Measurements from ENCODE around the gene PRKCE. TPM values are rescaled to one million over a fixed set of nuclear protein-coding genes. Genes with fewer than 3 reads are reported as not detected.

PRKCE gene
- total and polyA plus RNA-seq, 3 donors from 2014 or later: 27.4 to 35.8 (median 33.1) TPM

DNA sequence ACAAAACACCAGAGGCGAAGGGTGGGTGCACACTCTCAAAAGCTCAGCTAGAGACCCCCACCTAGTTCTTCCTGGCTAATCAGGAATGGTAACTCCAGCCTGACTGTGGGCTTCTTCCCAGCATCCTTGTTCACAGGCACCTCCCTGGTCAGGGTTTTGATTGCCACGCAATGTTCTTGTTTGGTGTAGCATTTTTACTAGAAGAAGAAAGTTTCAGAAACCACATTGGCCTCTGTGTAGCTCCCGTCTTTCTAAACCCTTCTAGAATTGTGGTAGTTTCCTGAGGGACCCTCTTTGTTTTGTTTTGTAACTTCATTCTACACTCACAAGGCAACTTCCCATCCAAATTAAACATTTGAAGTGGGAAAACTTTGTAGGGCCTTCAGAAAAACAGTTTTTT lies 391.2 kb downstream of the PRKCE start:
- intact Hi-C loops (cut with DNase I; ENCODE audit: low total_unique reads): no loop called here
- no peak for TF ChIP-seq POLR2A (IDR thresholded peaks at IDR 0.05)
- TF ChIP-seq, protein P1, sequence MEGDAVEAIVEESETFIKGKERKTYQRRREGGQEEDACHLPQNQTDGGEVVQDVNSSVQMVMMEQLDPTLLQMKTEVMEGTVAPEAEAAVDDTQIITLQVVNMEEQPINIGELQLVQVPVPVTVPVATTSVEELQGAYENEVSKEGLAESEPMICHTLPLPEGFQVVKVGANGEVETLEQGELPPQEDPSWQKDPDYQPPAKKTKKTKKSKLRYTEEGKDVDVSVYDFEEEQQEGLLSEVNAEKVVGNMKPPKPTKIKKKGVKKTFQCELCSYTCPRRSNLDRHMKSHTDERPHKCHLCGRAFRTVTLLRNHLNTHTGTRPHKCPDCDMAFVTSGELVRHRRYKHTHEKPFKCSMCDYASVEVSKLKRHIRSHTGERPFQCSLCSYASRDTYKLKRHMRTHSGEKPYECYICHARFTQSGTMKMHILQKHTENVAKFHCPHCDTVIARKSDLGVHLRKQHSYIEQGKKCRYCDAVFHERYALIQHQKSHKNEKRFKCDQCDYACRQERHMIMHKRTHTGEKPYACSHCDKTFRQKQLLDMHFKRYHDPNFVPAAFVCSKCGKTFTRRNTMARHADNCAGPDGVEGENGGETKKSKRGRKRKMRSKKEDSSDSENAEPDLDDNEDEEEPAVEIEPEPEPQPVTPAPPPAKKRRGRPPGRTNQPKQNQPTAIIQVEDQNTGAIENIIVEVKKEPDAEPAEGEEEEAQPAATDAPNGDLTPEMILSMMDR (IDR thresholded peaks at IDR 0.05): no peak
- Histone ChIP-seq H3K36me3 (ENCODE audit: low read depth, missing control alignments) (no peaks in the 10 kb centered on the region), H3K27ac (no peak overlapping the region), H3K27me3 (no peaks in the 10 kb centered on the region), H3K4me3 (no peak overlapping the region), H3K4me1 (no peaks in the 10 kb centered on the region), H3K9me3 (no peaks in the 10 kb centered on the region)
- 89 to 94% methylated on average over 3 of the region's 3 CpGs for WGBS, 2 donors
- DNase-seq: no peak

DNA sequence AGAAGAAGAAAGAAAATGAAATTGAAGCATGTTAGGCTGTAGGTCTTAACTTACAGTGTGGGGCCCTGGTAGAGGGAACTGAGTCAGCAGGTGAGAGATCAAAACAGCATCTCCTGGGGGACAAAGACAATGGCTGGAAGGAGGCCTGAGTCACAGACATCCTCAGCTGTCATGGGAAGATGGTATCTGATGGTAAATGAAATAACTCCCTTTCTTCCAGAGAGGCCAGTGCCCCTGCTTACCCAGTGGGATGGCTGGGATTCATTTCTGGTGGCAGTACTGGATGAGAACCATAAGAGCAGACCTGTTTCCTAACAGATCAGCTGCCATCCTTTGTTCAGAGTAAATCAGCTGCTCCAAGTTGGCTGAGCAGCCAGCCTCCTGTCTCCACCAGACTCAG lies 394.4 kb downstream of the PRKCE start:
- no peak for DNase-seq
- Histone ChIP-seq H3K27me3 (no peaks in the 10 kb centered on the region), H3K4me1 (no peaks in the 10 kb centered on the region), H3K9me3 (no peaks in the 10 kb centered on the region), H3K36me3 (ENCODE audit: low read depth, missing control alignments) (no peaks in the 10 kb centered on the region), H3K4me3 (no peak overlapping the region), H3K27ac (no peak overlapping the region)
- intact Hi-C loops (cut with DNase I; ENCODE audit: low total_unique reads): no loop called here
- TF ChIP-seq, protein P1 (IDR thresholded peaks at IDR 0.05): no peak
- no peak for TF ChIP-seq POLR2A (IDR thresholded peaks at IDR 0.05)

DNA sequence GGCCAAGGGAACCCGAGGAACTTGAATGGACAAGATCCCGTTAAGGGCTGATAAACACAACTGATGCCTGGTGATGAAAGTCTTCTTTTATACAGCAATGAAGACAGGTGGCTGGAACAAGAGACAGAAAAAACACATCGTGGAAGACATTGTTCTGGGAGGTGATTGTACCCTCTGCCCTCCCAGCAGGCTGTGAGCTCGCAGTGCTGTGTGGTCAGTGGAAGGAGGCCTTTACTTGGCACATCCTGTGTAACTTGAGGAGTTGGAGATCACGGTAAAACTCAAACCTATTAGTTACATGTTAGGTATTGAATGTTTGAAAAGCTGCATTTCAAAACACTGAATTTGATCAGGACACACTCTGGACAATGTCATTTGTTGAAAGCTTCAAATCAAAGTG lies 395.8 kb downstream of the PRKCE start:
- TF ChIP-seq, protein P1 (IDR thresholded peaks at IDR 0.05): no peak
- no peak for TF ChIP-seq POLR2A (IDR thresholded peaks at IDR 0.05)
- WGBS, 2 donors: 63 to 70% methylated on average over 5 of the region's 5 CpGs

DNA sequence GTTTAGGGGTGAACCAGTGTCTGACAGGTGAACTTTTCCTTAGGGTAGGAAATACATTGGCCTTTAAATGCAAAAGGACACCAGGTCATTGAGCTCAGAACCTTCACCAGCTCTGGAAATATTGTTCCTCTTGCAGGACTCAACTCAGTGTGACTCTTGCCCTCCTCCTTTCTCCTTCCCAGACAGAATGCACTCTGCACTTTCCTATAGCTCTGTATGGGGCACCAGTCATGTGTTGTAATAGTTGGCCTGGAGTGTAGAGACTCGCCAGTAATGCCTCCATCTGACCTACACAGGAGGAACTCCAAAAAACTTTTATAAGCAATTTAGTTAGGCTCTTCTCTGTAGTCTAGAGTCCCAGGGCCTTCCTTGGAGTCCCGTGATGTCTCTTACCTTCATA lies 397.2 kb downstream of the PRKCE start:
- DNase-seq: no peak
- Histone ChIP-seq H3K27me3 (no peaks in the 10 kb centered on the region), H3K36me3 (ENCODE audit: low read depth, missing control alignments) (no peaks in the 10 kb centered on the region), H3K4me3 (no peak overlapping the region), H3K9me3 (no peaks in the 10 kb centered on the region), H3K4me1 (no peaks in the 10 kb centered on the region), H3K27ac (no peak overlapping the region)
- intact Hi-C loops (cut with DNase I; ENCODE audit: low total_unique reads): no loop called here
- no peak for TF ChIP-seq POLR2A (IDR thresholded peaks at IDR 0.05)
- TF ChIP-seq, protein P1 (IDR thresholded peaks at IDR 0.05): no peak
- 92 to 96% methylated on average over 2 of the region's 2 CpGs for WGBS, 2 donors

More for the DNA sequence above, 395.8 kb downstream of the PRKCE start:
- DNase-seq: no peak
- Histone ChIP-seq H3K27ac (no peak overlapping the region), H3K4me1 (no peaks in the 10 kb centered on the region), H3K27me3 (no peaks in the 10 kb centered on the region), H3K36me3 (ENCODE audit: low read depth, missing control alignments) (no peaks in the 10 kb centered on the region), H3K4me3 (no peak overlapping the region), H3K9me3 (no peaks in the 10 kb centered on the region)
- intact Hi-C loops (cut with DNase I; ENCODE audit: low total_unique reads): no loop called here

DNA sequence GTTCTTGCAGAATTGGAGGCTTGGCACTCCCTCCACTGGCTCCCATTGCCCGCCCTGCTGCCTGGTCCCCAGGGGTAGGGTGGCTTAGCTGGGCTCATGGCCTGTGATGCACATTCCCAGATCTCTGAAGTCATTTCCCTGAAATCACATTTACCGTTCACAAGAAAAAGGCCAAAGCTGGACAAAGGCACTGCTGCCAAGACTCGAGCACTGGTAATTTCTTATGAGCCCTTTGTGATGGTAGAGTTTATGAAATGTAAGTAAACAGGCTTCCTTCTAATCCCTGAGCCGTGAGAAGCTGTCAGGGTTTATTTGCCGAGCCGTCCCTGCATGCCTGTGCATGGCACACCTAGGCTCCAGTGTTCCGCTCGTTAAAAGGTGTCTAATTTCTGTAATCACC lies 398.6 kb downstream of the PRKCE start:
- no peaks in the 10 kb centered on the region for H3K27me3 ChIP-seq
- H3K27ac ChIP-seq: no peak overlapping the region
- H3K9me3 ChIP-seq: no peaks in the 10 kb centered on the region
- H3K4me1 ChIP-seq: no peaks in the 10 kb centered on the region
- 97 to 98% methylated on average over 7 to 8 of the region's 8 CpGs for WGBS, 2 donors
- H3K4me3 ChIP-seq: no peak overlapping the region
- intact Hi-C loops (cut with DNase I; ENCODE audit: low total_unique reads): no loop called here
- no peaks in the 10 kb centered on the region for H3K36me3 ChIP-seq (ENCODE audit: low read depth, missing control alignments)
- DNase-seq: no peak
- TF ChIP-seq, protein P1 (IDR thresholded peaks at IDR 0.05): no peak
- TF ChIP-seq POLR2A (IDR thresholded peaks at IDR 0.05): no peak
